ES-I3 (cell line): Measurements from ENCODE around the gene RBPJ.
"Not testable (repeated sequence)": the region's sequence is repeated elsewhere in the genome, so short reads cannot be mapped to it uniquely, and the experiment has no call there.

ENCODE experiments used
- H3K36me3 ChIP-seq: 2 replicates; pipeline ENCODE4 v1.6.1; 2013; ENCODE audit warnings: mild to moderate bottlenecking, low read length, control low read depth, moderate library complexity; ENCODE audit not compliant: insufficient read depth
- H3K4me1 ChIP-seq: 2 replicates; pipeline ENCODE4 v1.6.1; 2013; ENCODE audit warnings: mild to moderate bottlenecking, control low read depth, low read length; ENCODE audit not compliant: insufficient read depth
- H3K9ac ChIP-seq: 2 replicates; pipeline ENCODE4 v1.6.1; 2013; ENCODE audit warnings: low read depth, mild to moderate bottlenecking, low read length, moderate library complexity
- H3K9me3 ChIP-seq: 2 replicates; pipeline ENCODE4 v1.6.1; 2013; ENCODE audit warnings: mild to moderate bottlenecking, low read length, moderate library complexity; ENCODE audit not compliant: control insufficient read depth, insufficient read depth

Gene RBPJ

DNA sequence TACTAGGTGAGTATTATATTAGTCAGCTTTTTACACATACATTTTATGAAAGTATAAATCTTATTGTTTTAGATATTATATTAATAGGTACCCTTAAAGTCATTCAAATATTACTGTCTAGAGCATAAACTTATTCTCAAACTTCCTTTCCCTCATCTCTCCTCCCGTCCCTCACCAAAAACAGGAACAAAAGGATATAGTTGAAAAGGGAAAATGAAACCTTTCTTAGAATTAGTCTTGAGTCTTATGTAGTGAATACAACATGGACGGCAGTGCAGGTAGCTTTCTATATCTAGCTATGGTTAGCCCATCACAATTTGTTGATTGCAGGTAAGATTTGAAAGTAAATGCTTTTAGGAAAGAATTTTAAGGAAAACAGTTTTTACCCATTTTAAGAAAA lies 65.6 kb downstream of the RBPJ start:
- peaks cover 3% of the 10 kb centered on the region; the same call in 1 of the 2 replicates for H3K36me3 ChIP-seq
- H3K9ac ChIP-seq, result no peak overlapping the region
- H3K9me3 ChIP-seq, result 0 out of 2 replicates have a peak, but pooled peaks cover 3% of the 10 kb centered on the region
- no peaks in the 10 kb centered on the region for H3K4me1 ChIP-seq

DNA sequence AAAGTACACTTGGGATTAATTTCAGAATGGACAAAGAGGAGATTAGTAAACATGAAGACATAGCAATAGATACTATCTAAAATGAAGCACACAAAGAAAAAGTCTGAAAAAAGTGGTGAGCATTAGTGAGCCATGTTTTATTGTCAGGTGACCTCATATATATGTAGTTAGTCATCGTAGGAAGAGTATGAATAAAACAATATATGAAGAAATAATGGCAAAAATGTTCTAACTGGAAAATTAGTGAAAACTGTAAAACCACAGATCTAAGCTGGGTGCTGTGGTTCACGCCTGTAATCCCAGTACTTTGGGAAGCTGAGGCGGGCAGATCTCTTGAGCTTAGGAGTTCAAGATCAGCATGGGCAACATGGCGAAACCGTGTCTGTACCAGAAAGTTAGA lies 67.9 kb downstream of the RBPJ start:
- 0 out of 2 replicates have a peak, but pooled peaks cover 3% of the 10 kb centered on the region for H3K9me3 ChIP-seq
- no peak overlapping the region for H3K9ac ChIP-seq
- H3K4me1 ChIP-seq, result no peaks in the 10 kb centered on the region
- H3K36me3 ChIP-seq, result peaks cover 3% of the 10 kb centered on the region; the same call in 1 of the 2 replicates

DNA sequence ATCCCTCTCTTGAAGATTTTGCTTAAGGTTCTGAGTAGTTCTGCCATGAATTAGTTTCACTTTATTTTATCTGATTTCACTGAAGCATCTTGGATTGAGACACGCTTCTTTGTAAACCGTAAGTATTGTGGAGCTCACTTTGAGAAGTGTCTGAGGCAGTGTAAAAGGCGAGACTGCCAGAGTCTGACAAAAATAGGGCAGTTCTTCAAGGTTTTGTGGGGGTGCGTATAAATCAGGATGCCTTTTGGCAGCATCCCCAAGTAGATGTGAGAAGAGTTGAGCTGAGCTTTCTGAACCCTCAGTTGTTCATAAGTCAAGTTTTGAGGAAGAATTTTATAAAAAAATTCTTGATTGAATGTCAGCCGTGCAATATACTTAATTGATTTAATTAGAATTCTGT lies 76.3 kb downstream of the RBPJ start:
- Histone ChIP-seq H3K9me3 (no peaks in the 10 kb centered on the region), H3K4me1 (no peaks in the 10 kb centered on the region; the same call in 1 of the 2 replicates), H3K36me3 (no peaks in the 10 kb centered on the region), H3K9ac (no peak overlapping the region)

DNA sequence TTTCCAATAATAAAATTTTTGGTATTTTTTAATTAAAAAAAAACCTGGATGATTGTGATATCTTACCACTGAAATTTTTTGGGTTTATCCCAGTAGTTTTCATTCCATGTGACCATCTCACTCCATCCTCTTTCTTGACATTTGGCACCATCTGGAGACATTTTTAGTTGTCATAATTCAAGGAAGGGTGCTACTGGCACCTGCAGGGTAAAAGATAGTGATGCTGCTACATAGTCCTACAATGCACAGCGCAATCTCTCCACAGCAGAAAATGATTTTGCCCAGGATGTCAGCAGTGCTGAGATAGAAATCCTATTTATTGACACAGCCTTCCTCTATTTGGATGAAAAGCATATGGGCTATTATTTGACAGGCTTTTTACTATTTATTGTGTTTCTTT lies 79.3 kb downstream of the RBPJ start:
- H3K36me3 ChIP-seq, result no peaks in the 10 kb centered on the region
- no peak overlapping the region for H3K9ac ChIP-seq
- no peaks in the 10 kb centered on the region; the same call in 1 of the 2 replicates for H3K4me1 ChIP-seq
- H3K9me3 ChIP-seq, result peaks cover 18% of the 10 kb centered on the region

DNA sequence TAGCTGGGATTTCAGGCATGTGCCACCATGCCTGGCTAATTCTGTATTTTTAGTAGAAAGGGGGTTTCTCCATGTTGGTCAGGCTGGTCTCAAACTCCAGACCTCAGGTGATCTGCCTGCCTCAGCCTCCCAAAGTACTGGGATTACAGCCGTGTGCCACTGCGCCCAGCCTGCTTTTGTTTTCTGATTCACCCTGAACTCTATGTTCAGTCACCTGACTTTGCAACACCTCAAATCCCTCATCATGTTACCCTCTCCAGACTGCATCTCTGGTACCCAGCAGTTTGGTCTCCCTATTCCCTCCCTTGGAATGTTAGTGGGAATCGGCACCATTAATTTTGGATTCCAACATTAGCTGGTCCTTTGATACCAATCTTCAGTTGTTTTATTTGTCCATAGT lies 81.2 kb downstream of the RBPJ start:
- H3K4me1 ChIP-seq, H3K36me3 ChIP-seq, H3K9ac ChIP-seq: not testable (repeated sequence)
- peaks cover 37% of the 10 kb centered on the region for H3K9me3 ChIP-seq

DNA sequence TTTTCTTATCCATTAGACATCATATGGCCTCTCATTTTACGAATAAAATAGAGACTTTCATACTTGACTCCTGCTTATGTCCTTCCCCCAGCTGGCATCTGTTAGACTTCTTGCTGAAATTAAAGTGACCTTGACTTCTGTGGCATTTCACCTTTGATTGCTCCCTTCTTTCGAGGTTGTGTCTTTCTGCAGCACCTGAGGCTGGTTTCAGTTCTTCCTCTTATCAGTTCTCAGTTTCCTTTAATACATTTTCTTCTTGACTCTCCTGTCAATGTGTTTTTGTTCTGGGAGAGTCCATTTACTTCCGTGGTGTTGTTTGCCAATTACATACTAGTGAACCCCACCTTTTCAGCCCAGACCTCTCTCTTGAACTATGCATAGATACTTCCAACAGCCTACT lies 81.6 kb downstream of the RBPJ start:
- no peaks in the 10 kb centered on the region for H3K4me1 ChIP-seq
- H3K36me3 ChIP-seq, result peaks cover 9% of the 10 kb centered on the region; the same call in 1 of the 2 replicates
- H3K9me3 ChIP-seq, result peaks cover 39% of the 10 kb centered on the region
- no peak overlapping the region for H3K9ac ChIP-seq

DNA sequence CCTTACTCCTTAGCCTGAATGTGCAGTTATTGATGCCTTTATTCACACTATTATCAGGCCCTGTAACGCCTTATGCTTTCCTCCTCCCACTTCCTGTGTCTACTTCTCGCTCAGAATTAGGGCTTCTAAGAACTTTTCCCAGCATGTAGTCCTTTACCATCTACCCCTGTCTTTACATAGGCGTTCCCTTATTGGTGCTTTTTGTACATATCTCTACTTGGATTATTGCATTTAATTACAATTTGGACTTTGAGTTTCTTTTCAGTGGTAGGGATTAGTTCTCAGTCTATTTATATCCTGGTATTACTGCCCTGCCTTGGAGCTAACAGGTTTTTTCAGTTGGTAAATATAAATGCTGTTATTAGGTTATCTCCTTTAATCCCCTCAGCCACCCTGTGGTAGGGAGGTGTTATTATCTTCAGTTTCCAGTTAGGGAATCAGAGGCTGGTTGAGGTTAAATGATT lies 84.0 kb downstream of the RBPJ start:
- peaks cover 39% of the 10 kb centered on the region for H3K9me3 ChIP-seq
- H3K9ac ChIP-seq, result no peak overlapping the region
- H3K36me3 ChIP-seq, result peaks cover 9% of the 10 kb centered on the region; the same call in 1 of the 2 replicates

DNA sequence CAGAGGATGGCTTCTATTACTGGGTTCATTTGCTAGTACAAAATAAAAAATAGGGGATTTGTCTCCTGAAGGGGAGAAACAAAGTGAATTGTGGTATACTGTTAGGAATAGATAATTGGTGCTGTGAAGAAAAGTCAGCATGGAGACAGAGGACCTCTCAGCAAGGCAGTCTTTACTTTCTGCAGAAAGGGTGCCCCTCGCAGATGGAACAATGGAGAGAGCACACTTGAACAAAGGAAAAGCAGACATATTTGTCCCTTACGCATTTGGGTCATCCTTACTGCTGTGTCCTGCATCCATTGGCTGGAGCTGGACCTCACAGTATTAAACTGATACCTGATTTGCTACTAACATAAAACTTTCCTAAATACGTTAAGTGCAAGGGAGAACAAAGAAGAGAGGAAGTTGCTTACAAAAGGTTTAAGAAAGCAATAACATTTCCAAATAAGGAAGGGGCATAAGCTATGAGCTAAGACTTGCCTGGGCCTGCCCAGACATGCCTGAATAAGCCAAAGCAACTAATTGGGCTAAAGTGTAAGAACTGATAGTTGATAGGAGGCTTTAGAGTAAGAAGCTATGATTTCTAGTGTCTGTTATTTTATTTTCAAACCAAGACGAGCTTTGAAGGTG lies 85.6 kb downstream of the RBPJ start:
- Histone ChIP-seq H3K4me1 (no peaks in the 10 kb centered on the region), H3K9ac (no peak overlapping the region), H3K36me3 (peaks cover 9% of the 10 kb centered on the region; the same call in 1 of the 2 replicates), H3K9me3 (peaks cover 39% of the 10 kb centered on the region)

More for the DNA sequence above, 84.0 kb downstream of the RBPJ start:
- H3K4me1 ChIP-seq, result no peaks in the 10 kb centered on the region

DNA sequence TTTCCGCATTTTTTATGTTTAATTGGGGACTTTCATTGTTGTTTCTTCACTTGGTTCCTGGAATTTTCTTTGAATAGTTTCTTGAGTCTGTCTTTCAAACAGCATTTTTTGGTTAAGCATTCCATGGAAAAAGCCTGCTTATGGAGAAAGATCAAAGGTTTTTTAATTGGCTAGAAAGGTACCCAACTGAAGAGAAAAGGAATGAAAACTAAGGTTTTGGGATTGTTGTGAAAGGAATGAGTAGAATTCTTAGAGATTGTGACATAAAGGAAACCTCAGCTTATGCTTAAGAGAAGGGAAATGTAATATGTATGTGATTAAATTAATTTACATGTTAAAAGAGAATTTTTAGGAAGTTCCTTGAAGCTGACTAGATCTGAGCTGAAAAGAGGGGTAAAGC lies 86.7 kb downstream of the RBPJ start:
- Histone ChIP-seq H3K9me3 (peaks cover 36% of the 10 kb centered on the region), H3K9ac (no peak overlapping the region), H3K36me3 (peaks cover 9% of the 10 kb centered on the region; the same call in 1 of the 2 replicates), H3K4me1 (no peaks in the 10 kb centered on the region)

DNA sequence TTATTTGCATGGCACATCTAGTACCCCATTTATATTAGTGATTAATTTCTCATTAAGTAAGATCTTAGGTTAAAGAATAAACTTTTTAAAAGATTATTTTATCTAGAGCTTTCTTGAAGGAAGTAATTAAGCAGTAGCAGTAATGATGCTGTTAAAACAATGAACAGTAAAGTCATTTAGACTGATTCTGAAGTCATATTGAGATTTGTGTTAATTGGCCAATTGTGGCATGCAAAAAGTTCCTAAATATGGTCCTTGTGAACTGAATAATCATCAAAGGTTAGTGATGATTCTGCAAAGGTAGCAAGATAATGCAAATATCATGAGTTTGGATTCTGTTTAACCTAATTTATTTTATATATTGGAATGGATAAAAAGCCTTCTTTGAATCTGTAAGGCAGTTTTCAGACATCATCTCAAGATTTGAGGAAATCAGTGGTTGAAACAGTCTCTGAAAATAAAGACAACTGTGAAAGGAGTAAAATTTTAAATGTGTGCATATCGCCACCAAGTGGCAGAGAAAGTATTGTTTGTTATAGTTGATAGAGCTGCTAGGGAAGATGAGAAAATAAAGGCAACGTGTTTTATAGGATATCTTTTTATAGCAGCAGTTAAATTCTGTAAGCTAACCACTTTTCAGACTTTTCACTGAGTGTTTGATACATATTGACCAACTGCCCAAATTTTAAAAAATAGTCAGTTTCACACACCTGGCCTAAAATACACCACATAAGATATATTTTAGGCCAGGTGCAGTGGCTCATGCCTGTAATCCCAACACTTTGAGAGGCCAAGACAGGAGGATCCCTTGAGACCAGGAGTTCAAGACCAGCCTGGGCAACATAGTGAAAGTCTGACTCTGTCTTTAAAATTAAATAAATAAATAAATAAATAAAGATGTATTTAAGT lies 89.8 kb downstream of the RBPJ start:
- Histone ChIP-seq H3K9ac (no peak overlapping the region), H3K36me3 (peaks cover 12% of the 10 kb centered on the region; the same call in 1 of the 2 replicates)

DNA sequence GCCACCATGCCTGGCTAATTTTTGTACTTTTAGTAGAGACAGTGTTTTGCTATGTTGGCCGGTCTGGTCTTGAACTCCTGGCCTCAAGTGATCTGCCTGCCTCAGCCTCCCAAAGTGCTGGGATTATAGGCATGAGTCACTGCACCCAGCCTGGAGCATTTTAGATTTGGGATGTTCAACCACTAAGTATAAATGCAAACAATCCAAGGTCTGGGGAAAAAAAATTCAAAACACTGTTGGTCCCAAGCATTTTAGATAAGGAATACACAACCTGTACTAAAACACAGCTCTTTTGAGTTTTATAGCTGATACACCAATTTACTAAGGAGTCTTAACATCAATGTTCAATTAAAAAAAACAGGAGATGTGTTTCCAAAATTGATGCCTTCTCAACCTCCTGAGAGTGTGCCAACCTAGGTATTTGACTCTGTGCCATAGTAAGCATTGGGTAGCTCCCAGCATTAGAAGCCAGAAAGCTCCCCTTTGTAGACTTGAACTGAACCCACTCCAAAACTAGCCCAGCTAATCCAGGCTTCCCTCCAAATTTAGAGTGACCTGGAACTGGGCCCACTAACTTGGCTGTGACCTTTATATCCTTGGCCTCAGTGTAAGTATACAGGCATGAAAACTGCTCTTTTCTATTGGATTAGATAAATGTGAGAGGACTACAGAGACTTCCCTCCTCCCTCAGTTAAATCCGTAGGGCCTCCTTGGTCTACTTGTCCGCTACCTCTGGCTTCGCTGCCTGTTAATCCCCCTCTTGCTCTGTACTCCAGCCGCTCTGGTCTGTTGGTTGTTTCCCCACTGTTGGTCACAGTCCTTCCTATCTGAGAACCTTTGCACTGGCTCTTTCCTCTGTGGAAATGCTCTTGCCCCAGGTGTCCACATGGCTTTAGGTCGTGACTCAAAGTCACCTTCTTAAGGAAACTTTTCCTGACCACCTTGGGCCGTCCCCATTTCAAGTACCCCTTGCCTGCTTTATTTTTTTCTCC lies 91.9 kb downstream of the RBPJ start:
- Histone ChIP-seq H3K9me3 (no peaks in the 10 kb centered on the region), H3K36me3 (peaks cover 3% of the 10 kb centered on the region; the same call in 1 of the 2 replicates), H3K9ac (no peak overlapping the region), H3K4me1 (no peaks in the 10 kb centered on the region)

More for the DNA sequence above, 89.8 kb downstream of the RBPJ start:
- peaks cover 15% of the 10 kb centered on the region for H3K9me3 ChIP-seq
- H3K4me1 ChIP-seq, result no peaks in the 10 kb centered on the region

DNA sequence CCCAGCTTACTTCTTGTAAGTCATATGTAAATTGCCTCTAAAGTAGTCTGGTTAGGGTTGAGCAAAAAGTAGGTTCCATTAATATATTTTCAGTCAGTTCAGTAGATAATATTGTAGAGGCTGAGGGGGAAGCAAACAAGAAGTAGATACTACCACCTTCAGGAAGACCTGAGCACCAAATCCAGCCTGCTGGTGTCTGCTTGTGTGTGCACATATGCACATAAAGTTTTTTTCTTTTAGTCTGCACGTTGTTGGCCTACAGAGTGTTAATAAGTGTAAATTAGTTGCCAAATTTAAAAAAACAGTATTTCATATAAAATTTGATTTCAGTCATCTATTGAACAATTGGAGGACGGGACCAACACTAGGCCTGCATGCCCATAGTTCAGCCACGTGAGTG lies 92.8 kb downstream of the RBPJ start:
- Histone ChIP-seq H3K4me1 (no peaks in the 10 kb centered on the region), H3K36me3 (peaks cover 3% of the 10 kb centered on the region; the same call in 1 of the 2 replicates), H3K9ac (no peak overlapping the region), H3K9me3 (no peaks in the 10 kb centered on the region)

DNA sequence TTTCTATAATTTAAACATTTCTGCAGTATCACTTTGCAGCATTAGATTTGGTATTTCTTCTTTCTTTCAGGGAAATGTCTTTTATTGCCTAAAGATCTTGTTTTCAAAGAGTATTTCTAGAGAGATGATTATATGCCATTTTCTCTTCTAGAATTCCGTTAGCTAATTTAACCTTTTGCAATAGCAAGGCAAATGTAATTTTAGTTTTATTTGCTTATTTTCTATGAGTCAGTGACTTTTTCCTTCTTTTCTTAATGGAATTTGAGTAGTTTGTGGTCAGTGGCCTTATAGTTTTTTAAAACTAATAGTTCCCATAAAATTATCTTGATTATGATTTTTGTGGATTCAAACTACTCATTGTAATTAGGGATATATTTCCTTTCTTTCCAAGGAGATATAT lies 97.3 kb downstream of the RBPJ start:
- H3K36me3 ChIP-seq, result peaks cover 6% of the 10 kb centered on the region; the same call in 1 of the 2 replicates
- H3K4me1 ChIP-seq, result peaks cover 4% of the 10 kb centered on the region; the same call in 1 of the 2 replicates
- no peak overlapping the region for H3K9ac ChIP-seq
- H3K9me3 ChIP-seq, result no peaks in the 10 kb centered on the region
